Measurements from ENCODE around the gene HNRNPLL.
A peak's percentile ranks its signal among the peaks of the same experiment; 100 is the strongest.
"Not testable (repeated sequence)": the region's sequence is repeated elsewhere in the genome, so short reads cannot be mapped to it uniquely, and the experiment has no call there.

The HNRNPLL gene

DNA sequence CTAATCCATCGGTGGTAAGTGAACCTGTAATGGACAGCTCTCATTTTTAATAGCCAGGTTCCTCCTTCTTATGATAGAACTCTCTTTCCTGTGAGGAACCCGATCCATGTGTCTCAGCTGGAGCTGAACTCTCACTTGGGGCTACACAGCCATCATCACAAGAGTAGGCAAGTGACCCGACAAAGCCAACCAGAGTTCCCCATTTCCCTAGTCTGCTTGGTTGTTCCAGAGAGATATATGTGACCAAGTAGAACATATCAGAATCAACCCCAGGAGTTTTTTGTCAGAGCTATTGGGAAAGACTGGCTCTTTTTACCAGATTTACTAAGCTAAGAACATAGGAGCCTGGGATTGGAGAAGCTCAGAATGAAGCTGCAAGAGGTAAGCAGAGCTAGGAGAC lies 14.6 kb upstream of the HNRNPLL start:
- DNase-seq = no peak

DNA sequence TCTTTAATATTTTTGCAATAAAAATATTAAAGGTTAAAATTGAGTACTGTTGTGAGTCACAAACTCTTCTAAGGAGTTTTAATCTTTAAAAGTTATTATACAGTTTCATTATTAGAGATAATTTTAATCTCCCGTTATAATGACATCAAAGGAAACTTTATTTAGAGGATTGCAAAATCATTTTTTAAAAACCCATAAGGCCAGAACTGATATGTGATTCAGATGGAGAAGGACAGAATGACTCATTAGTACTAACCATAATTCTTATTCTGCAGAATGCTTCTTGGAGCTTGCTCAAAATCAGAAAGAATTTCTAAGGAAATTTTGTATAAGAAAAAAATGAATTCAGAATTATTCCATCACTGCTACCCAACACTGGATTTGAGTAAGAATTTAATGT lies 12.5 kb upstream of the HNRNPLL start:
- DNase-seq = peak; percentile 82

DNA sequence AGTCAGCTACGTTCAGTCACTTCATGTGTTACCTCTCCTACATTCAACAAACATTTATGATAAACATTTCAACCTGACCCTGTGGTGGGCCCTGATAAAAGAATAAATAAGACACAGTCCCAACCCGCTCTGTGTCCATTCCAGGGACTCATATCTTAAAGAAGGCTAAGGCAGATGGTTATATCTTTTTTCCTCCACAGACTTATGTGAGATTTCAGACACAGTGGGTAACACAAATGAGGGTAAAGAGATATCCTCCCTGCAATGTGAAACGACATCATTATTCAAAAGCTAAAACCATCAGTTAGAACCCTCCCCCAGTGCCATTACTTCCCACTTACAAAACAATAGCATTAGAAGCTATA lies 11.1 kb upstream of the HNRNPLL start:
- no peak for DNase-seq

DNA sequence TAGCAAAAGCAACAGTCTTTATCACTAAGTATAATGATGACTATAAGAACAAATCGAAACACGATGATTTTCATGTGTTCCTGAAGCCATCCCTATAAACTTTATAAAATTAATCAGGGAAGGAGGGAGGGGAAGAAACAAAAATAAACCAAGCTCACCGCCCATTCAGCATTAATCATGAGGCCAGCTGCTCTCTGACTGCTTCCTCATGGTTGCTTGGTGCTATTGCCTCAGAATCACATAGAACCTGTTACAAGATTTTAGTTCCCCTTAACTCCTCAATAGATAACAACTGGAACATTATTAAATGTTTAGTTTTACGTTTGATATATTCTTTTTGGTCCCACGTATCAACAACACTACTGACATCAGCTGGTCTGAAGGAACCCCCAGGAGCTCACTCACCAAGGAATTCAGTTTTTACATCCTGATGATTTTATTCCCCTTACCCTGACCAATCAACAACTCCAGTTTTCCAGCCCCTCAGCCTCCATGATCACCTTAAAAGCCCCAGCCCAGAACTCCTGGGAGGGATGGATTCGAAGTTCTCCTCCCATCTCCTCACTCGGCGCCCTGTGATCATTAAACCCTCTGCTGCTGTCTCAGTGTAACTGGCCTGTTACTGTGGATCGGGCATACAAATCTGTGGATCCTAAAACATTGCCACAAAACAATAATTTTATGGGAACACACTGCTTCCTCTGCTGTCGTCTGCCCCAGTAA lies 10.6 kb upstream of the HNRNPLL start:
- no peak for DNase-seq

DNA sequence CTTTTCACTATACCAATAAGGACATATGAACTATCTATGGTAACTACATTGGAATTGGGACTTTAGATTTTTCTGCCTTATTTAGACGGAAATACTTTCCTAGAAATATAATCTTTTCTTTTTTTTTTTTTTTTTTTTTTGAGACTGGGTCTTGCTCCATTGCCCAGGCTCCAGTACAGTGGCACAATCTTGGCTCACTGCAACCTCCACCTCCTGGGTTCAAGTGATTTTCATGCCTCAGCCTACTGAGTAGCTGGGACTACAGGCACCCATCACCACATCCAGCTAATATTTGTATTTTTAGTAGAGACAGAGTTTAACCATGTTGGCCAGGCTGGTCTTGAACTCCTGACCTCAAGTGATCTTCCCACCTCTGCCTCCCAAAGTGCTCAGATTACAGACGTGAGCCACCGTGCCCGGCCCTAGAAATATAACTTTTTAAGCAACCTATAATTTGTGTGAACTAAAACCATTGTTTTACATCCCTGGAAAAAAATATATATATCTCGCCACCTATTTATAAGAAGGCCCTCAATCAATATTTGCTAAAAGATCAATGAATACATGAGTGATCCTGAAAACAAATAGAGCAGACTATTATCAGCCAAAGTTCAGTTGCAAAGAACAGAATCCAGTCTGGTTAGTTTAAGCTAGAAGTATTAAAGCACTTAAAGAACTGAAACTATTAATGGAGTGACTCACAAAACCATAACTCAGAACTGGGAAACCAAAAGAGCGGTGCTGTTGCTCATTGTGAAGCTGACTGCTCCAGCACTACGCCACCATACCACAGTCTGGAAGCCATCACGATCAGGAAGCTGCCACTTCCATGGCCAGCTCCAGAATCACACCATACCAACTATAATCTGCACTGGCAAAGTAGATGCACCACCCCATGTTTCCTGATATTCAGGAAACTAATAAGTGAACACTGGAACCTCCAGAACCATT lies 8.4 kb upstream of the HNRNPLL start:
- DNase-seq = peak; percentile 82

DNA sequence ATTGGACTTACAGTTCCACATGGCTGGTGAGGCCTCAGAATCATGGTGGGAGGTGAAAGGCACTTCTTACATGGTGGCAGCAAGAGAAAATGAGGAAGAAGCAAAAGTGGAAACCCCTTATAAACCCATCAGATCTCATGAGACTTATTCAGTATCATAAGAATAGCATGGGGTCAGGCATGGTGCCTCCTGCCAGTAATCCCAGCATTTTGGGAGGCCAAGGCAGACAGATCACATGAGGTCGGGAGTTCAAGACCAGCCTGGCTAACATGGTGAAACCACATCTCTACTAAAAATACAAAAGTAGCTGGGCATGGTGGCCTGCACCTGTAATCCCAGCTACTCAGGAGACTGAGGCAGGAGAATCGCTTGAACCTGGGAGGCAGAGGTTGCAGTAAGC lies 6.5 kb upstream of the HNRNPLL start:
- DNase-seq = not testable (repeated sequence)

DNA sequence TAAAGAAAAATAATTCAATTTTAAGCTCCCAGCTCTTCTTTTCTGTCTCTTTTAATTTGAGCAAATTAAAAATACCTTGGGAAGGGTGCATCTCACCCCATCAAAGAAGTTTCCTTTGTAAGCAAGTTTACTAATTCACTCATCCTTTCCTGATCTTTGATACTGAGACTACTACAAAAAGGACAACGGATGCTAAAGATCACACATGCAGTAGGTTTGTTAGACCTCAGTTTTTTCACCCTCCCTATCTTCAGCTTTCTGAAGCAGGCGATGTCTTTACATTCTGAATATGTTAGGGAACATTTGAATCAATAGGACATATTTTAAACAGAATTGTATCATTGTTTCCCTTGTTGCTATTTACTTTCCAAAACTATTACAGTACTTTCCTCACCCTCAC lies 6.0 kb upstream of the HNRNPLL start:
- DNase-seq = peak; percentile 62

DNA sequence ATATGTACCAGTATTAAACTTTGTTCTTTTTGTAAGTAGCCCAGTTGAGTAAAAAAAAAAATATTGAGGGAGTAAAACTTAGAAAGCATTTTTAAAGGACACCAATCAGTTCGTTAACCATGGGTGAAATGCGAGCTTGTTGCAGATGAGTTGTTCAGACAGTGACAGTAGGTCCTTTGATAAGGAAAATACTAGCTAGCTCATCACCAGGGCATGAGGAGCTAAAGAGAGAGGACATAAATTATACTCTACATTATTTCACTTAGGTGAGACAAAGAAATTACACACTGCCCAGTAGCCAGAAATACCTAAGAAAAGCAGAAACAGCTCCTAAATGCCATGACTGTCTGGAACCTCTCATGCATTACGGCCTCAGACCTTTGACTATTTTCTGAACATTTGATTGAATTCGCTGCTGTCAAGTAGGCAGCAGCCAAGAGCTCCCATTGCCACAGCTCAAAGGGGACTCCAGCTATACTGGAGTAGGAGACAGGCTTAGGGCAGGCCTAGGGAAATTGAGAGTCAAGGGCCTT lies 2.6 kb upstream of the HNRNPLL start:
- no peak for DNase-seq

DNA sequence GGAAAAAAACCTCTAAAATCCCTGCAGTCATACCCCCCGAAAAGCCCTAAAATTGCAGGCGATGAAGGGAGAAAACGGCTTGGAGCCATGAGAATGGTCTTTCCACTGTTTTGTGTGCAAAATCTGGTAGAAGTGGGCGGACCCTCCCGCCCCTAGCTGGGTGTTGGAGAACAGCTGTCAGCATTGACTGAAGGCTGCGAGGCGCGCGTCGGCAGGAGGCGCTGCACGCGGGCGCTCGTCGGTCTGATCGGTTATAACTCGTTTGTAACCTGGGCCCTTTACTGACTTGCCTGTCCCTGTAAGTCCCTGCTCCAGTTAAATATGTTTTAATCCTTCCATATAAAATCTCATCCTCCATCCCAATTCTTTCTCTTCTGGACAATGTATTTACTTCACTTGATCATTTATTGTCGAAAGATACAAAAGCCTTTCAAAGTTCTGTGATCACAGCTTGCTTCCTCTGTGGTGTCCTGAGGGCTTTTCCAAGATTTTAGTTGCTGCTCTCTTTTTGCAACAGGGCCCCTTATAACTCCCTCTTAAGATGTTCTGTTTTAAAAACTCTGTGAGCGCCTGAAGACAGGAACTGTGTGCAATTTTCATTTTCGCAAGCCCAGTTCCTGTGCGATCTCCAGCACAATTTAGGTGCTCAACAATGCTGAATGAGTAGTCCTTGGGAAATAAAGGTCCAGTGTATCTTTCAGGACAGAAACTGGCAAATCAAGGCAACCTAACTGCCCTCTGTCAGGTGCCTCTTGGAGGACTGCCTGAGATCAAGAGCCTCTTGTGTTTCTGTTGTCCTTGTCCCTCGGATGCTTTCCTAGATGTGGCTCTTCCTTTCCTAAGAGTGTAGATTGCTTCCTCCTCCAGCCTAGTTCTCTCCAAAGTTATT lies 918 bp upstream of the HNRNPLL start:
- DNase-seq = peak; percentile 93

DNA sequence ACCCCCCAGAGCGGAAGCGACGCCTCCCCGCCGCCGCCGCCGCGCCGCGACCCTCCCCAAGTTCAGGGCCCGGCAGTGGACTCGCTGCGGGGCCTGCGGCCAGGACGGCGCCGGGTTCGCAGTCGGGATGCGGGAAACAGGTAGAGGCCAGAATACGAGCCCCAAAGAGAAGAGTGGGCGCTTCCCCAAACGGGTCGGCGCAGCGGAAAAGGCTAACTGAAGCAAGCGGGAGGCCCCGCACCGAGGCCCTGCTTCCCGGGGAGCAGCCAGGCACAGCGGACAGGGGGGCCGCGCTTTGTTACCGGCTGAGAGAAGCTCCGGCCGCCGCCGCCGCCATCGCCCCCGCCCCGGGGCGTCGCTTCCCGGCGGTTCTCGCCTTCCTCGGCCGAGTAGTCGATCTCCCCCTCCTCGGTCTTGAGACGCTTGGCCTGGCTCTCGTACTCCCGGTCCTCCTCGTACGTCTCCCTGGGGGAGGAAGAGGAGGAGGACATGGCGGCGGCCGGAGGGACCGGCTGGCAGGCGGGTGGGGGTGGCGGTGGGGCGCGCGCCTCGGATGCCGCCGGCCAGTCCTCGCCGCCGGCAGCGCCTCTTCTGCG lies 494 bp downstream of the HNRNPLL start:
- DNase-seq = no peak

DNA sequence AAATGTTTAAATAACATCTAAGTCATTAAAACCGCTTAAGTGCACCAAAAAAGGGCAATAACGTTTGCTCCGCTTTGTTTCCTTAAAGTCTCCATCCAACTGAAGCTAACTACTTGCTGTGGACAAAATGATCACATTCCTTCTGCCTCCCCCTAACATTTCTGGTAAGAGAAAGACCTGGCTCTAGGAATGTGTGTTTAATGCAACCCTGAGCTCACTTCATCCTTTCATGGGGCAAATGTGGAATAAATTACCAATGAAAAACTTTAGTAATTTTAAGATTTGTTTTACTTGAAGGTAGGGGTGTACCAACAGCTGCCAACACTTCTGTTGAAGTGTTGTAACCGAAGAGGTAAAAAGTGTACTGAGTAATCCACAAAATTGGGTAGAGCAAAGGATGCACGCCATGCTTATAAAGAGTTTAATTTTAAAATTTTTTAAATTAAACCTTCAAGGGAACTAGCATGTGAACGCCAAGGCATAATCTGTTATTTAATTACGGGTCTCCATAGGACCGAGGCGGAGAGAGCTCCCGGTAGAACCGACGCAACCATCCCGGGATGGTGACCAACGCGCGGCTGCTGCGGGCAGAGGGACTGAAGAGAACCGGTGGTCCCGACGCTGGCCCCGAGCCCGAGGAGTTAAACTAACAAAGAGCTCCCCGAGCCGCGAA lies 1.1 kb downstream of the HNRNPLL start:
- DNase-seq = peak; percentile 32

DNA sequence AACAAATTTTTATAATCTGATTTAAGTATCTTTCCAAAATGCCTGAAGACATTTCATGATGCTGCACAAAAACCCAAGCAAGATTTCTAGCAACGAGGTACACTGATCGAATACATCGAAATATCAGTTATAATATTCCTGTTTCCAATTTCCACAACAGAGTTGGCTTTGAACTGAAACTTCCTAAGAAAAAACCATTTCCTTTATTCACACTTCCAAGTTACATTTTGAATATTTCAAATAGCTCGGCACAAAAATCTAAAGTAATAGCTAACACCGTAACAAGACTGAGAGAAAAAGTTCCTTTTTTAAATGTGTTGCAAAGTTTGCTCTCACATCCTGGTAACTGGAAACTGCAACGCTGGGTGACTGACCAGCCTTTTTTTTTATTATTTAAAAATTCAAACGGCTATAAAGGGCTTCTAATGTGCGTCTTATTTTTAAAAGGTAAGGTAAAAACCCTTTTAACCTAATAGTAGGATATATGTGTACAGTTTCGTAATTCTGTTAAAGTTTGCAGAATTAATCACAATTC lies 1.7 kb downstream of the HNRNPLL start:
- no peak for DNase-seq

DNA sequence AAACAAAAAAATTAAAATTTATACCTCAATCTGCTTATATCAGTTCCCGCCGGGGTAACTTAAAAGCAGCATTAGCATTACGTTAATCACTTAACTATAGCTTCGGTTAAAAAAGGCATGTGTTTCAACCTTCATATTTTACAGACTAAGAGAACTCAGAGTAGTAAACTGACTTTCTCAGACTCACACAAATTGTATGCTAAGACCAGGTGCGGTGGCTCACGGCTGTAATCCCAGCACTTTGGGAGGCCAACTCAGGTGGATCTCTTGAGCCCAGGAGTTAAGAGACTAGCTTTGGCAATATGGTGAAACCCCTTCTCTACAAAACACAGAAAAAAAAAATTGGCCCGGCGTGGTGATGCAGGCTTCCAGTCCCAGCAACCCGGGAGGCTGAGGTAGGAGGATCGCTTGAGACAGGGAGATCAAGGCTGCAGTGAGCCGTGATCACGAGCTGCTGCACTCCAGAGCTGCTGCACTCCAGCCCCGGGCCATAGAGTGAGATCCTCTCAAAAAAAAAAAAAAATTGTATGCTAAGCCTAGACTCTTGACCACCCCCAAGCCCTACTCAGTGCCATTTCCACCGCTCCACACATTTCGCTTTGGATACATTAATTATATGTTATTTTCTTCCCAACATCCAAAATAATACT lies 2.4 kb downstream of the HNRNPLL start:
- DNase-seq = peak; percentile 55

DNA sequence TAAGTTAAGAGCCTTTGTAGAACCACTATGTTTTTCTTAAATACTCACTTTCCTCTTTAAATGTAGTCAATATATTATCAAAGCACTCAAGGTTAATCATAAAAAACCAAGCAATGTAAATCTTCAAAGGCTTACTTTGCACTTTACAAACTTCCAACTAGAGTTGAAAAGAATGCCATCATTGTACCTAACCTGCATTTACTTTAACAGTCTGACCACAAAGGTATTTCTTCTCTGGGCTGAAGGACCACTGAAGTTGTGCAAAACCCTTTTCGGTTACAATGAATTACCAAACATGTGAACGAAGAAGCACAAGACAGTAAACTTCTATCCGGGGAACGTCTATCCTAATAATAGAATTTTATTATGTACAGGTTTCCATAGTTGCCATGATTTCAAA lies 3.0 kb downstream of the HNRNPLL start:
- peak; percentile 36 for DNase-seq

DNA sequence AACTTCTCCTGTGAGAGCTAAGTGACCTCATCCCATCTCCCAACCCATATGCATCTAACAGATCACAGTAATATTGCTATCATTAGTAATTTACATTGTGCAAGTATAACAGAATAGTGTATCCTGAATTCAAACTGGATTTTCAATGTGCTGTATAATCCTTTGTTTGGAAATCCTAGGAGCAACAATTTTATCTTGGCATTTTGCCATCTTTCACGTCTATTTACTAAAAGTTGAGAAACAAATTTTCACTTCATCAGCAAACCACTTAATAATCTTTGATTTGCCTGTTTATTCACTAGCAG lies 3.8 kb downstream of the HNRNPLL start:
- DNase-seq = no peak

DNA sequence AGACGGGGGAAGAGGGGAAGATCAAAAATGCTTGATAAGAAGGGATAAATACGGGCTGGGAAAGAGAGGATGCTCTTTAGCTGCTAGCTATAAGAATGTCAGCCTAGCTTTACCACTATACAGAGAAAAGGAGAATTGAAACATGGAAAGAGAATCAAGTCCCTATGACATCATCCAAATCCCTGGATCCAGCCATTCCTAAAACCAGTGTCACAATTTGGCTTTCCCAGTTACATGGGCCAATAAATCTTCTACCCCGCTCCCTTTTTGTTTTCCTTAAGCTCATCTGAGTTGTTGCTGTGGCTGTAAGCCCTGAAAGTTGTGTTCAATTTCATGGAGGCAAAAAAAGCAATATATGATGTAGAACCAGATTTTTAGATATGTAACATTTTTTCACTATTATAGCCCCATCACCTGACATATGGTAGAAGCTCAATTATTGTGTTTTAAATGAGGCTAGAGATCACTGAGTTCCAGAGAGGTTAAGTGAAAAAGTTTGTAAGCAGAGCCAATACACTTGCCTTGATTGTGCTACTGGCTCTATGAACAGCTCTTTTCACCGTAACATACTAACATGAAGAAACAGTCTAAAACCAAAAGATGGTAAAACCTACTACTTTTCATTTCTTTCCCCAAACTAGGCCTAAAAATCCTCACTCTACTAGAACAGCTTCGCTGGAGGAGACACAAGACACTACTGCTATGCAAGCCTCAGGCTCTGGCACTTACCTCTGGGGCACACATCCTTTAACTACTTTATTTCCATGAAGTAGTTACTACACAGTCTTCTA lies 4.3 kb downstream of the HNRNPLL start:
- DNase-seq = peak; percentile 45

DNA sequence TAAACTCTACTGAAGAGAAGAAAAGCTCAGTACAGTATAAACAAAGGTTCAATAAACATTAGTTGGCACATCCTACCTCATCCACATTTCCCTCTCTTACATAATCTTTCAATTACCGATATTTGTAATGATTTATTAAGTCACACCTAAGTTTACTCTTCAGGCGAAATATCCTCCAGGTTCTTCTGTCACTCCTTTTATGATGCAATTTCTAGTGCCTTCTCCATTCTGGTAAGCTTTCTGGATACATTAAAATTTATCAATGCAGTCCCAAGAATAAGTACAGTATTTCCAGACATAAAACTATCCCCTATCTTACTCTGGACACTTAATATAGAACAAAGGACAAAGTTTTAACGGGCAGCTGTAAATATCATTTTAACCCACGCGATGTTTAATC lies 5.6 kb downstream of the HNRNPLL start:
- DNase-seq = no peak

DNA sequence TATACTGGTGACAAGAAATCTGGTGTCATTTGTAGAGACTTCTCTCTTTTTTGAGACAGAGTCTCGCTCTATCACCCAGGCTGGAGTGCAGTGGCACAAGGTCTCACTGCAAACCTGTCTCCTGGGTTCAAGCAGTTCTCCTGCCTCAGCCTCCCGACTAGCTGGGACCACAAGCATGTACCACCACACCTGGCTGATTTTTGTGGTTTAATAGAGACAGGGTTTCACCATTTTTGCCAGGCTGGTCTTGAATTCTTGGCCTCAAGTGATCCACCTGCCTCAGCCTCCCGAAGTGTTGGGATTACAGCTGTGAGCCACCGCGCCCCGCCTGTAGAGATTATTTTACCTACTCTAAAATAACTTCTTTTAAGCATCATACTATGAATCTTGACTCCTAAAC lies 6.5 kb downstream of the HNRNPLL start:
- no peak for DNase-seq

DNA sequence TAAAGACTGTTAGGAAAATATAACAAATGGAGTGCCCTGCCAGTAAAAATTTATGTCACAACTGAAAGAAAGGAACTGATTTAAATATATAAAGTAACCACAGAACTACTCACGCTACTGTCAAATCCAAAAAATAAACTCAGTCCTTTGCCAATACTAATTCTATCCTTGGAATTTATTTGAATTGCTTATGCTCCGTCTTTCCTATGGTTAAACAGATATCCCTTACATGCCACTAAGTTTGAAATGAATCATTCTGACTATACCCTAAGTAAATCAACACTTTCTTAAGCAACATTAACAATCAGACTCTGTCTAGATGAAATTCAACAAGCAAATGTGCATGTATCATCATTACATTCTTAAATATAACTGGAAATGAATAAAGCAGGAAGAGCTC lies 9.8 kb downstream of the HNRNPLL start:
- DNase-seq = peak; percentile 26

DNA sequence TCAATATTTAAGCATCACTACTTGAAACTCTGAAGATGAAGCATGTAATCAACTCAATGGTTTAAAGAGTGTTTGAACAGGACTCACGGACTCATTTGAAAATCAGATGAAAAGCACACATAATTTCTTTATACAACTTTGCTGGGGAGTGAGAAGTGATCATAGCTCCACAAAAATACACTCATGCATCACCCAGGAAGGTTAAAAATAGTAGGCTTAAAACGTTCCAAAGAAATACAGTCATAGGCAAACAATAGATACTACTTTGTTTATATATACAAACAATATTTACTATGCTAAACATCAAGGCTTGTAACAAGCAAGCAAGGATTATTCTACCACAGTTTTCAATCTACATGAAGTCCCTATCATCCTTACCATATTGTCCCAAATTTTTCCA lies 11.6 kb downstream of the HNRNPLL start:
- DNase-seq = no peak

DNA sequence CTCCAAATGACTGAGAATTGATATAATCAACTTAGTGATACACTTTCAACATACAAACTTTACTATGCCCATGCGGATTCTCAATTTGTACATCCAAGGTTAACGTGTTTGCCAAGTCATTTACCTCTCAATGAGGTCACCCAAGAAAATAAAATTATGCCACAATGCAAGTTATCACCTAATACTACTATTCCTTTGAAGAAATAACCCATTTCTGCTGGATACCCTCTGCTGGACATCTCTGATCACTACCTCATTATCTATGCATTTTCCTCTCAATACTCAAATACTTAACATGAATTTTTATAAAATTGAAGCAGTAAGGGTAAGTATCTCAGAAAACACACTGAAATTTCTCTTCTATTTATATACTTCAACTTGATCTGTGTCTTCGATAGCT lies 12.7 kb downstream of the HNRNPLL start:
- DNase-seq = no peak
